Activated naive CD8-positive, alpha-beta T cell (primary cell): Measurements from ENCODE around the gene DMRTC1B.
"Not testable (repeated sequence)": the region's sequence is repeated elsewhere in the genome, so short reads cannot be mapped to it uniquely, and the experiment has no call there.

Source experiments
- H3K27ac Mint-ChIP-seq: one replicate; pipeline ENCODE4 v1.8.0; 2021; ENCODE audit warnings: mixed read lengths
- H3K27me3 Mint-ChIP-seq: one replicate; pipeline ENCODE4 v1.8.0; 2021; ENCODE audit warnings: mixed read lengths
- H3K36me3 Mint-ChIP-seq: one replicate; pipeline ENCODE4 v1.8.0; 2021; ENCODE audit warnings: mixed read lengths
- H3K4me1 Mint-ChIP-seq: one replicate; pipeline ENCODE4 v1.8.0; 2021; ENCODE audit warnings: low read depth, mixed read lengths
- H3K4me3 Mint-ChIP-seq: one replicate; pipeline ENCODE4 v1.8.0; 2021; ENCODE audit warnings: mild to moderate bottlenecking, mixed read lengths
- H3K9me3 Mint-ChIP-seq: one replicate; pipeline ENCODE4 v1.8.0; 2021; ENCODE audit warnings: low read depth, mixed read lengths

DMRTC1B gene

GRCh38 chrX:72776653-72777466, at the start of gene DMRTC1B:
Gene DMRTC1B, plus strand, starts transcription at chrX:72776890. Its CDS starts 68,246 bp downstream, at chrX:72845136.
- H3K4me1 Mint-ChIP-seq, H3K27ac Mint-ChIP-seq, H3K36me3 Mint-ChIP-seq, H3K4me3 Mint-ChIP-seq, H3K27me3 Mint-ChIP-seq, H3K9me3 Mint-ChIP-seq: not testable (repeated sequence)

GRCh38 chrX:72727846-72728245, 48.8 kb upstream of the DMRTC1B start:
- Mint-ChIP-seq H3K27me3 (peaks cover 1% of the 10 kb centered on the region), H3K27ac (no peak overlapping the region), H3K4me1 (no peaks in the 10 kb centered on the region), H3K4me3 (no peak overlapping the region), H3K36me3 (no peaks in the 10 kb centered on the region), H3K9me3 (no peaks in the 10 kb centered on the region)

- not testable (repeated sequence) for H3K27ac Mint-ChIP-seq, H3K9me3 Mint-ChIP-seq, H3K4me1 Mint-ChIP-seq, H3K36me3 Mint-ChIP-seq, H3K27me3 Mint-ChIP-seq, H3K4me3 Mint-ChIP-seq
Observed at GRCh38 chrX:72733636-72734035, 43.1 kb upstream of the DMRTC1B start.

- Mint-ChIP-seq H3K4me1 (no peaks in the 10 kb centered on the region), H3K27me3 (peaks cover 7% of the 10 kb centered on the region), H3K27ac (no peak overlapping the region), H3K9me3 (no peaks in the 10 kb centered on the region), H3K4me3 (no peak overlapping the region), H3K36me3 (no peaks in the 10 kb centered on the region)
Observed at GRCh38 chrX:72735561-72735960, 41.1 kb upstream of the DMRTC1B start.

- not testable (repeated sequence) for H3K36me3 Mint-ChIP-seq, H3K27ac Mint-ChIP-seq, H3K27me3 Mint-ChIP-seq, H3K4me3 Mint-ChIP-seq, H3K9me3 Mint-ChIP-seq, H3K4me1 Mint-ChIP-seq
Observed at GRCh38 chrX:72745546-72745945, 31.1 kb upstream of the DMRTC1B start.

- not testable (repeated sequence) for H3K4me3 Mint-ChIP-seq, H3K36me3 Mint-ChIP-seq, H3K27ac Mint-ChIP-seq, H3K27me3 Mint-ChIP-seq, H3K9me3 Mint-ChIP-seq, H3K4me1 Mint-ChIP-seq
Observed at GRCh38 chrX:72748545-72748944, 28.1 kb upstream of the DMRTC1B start.

GRCh38 chrX:72760454-72760853, 16.2 kb upstream of the DMRTC1B start:
- H3K4me1 Mint-ChIP-seq, H3K27ac Mint-ChIP-seq, H3K27me3 Mint-ChIP-seq, H3K36me3 Mint-ChIP-seq, H3K9me3 Mint-ChIP-seq, H3K4me3 Mint-ChIP-seq: not testable (repeated sequence)

- not testable (repeated sequence) for H3K4me3 Mint-ChIP-seq, H3K4me1 Mint-ChIP-seq, H3K27ac Mint-ChIP-seq, H3K27me3 Mint-ChIP-seq, H3K9me3 Mint-ChIP-seq, H3K36me3 Mint-ChIP-seq
Observed at GRCh38 chrX:72777467-72777790, 739 bp downstream of the DMRTC1B start.

- H3K27me3 Mint-ChIP-seq, H3K4me3 Mint-ChIP-seq, H3K9me3 Mint-ChIP-seq, H3K27ac Mint-ChIP-seq, H3K4me1 Mint-ChIP-seq, H3K36me3 Mint-ChIP-seq: not testable (repeated sequence)
Observed at GRCh38 chrX:72778146-72778545, 1.5 kb downstream of the DMRTC1B start.

GRCh38 chrX:72782560-72782959, 5.9 kb downstream of the DMRTC1B start, which contains the start of gene FAM236B:
Gene FAM236B, minus strand, starts transcription at chrX:72782660. Its CDS starts 100 bp downstream, at chrX:72782560.
- not testable (repeated sequence) for H3K9me3 Mint-ChIP-seq, H3K4me3 Mint-ChIP-seq, H3K27me3 Mint-ChIP-seq, H3K36me3 Mint-ChIP-seq, H3K4me1 Mint-ChIP-seq, H3K27ac Mint-ChIP-seq

- not testable (repeated sequence) for H3K27me3 Mint-ChIP-seq, H3K36me3 Mint-ChIP-seq, H3K9me3 Mint-ChIP-seq, H3K4me1 Mint-ChIP-seq, H3K4me3 Mint-ChIP-seq, H3K27ac Mint-ChIP-seq
Observed at GRCh38 chrX:72783365-72783936, 6.8 kb downstream of the DMRTC1B start.

- not testable (repeated sequence) for H3K4me1 Mint-ChIP-seq, H3K9me3 Mint-ChIP-seq, H3K36me3 Mint-ChIP-seq, H3K27ac Mint-ChIP-seq, H3K4me3 Mint-ChIP-seq, H3K27me3 Mint-ChIP-seq
Observed at GRCh38 chrX:72783964-72784363, 7.3 kb downstream of the DMRTC1B start.

GRCh38 chrX:72788142-72788541, 11.5 kb downstream of the DMRTC1B start:
- not testable (repeated sequence) for H3K4me1 Mint-ChIP-seq, H3K27ac Mint-ChIP-seq, H3K36me3 Mint-ChIP-seq, H3K4me3 Mint-ChIP-seq, H3K27me3 Mint-ChIP-seq, H3K9me3 Mint-ChIP-seq

GRCh38 chrX:72790390-72790789, 13.7 kb downstream of the DMRTC1B start:
- H3K9me3 Mint-ChIP-seq, H3K36me3 Mint-ChIP-seq, H3K4me3 Mint-ChIP-seq, H3K27me3 Mint-ChIP-seq, H3K27ac Mint-ChIP-seq, H3K4me1 Mint-ChIP-seq: not testable (repeated sequence)

GRCh38 chrX:72808110-72808509, 31.4 kb downstream of the DMRTC1B start, which contains the start of gene FAM236D:
Gene FAM236D, minus strand, starts transcription at chrX:72808210. Its CDS starts 100 bp downstream, at chrX:72808110.
- not testable (repeated sequence) for H3K27ac Mint-ChIP-seq, H3K4me1 Mint-ChIP-seq, H3K9me3 Mint-ChIP-seq, H3K36me3 Mint-ChIP-seq, H3K4me3 Mint-ChIP-seq, H3K27me3 Mint-ChIP-seq

GRCh38 chrX:72830701-72831100, 54.0 kb downstream of the DMRTC1B start:
- not testable (repeated sequence) for H3K4me3 Mint-ChIP-seq, H3K4me1 Mint-ChIP-seq, H3K36me3 Mint-ChIP-seq, H3K9me3 Mint-ChIP-seq, H3K27me3 Mint-ChIP-seq, H3K27ac Mint-ChIP-seq
